Activated naive CD4-positive, alpha-beta T cell treated with anti-CD3 and anti-CD28 coated beads, Interleukin-2, amount 50 U/mL, for 72 hours (primary cell): ENCODE data around the gene TBC1D22A. TPM values are rescaled to one million over a fixed set of nuclear protein-coding genes. Genes with fewer than 3 reads are reported as not detected.
A peak's percentile ranks its signal among the peaks of the same experiment; 100 is the strongest.

Source experiments
- ATAC-seq, 2 donors: fragments of 150-1000 bp; cut with Tn5 transposase; 2 replicates each; pipeline ENCODE4 v1.10.0; 2021; ENCODE audit warnings: mild to moderate bottlenecking in 2 of 2, moderate library complexity in 2 of 2
- DNase-seq, 2 donors: peaks; one replicate each; pipeline ENCODE4 v3.0.0; 2021 to 2022; ENCODE audit warnings: low spot score in 2 of 2
- H3K27ac Mint-ChIP-seq, 2 donors: one replicate each; pipeline ENCODE4 v1.8.0; 2022; ENCODE audit warnings: mild to moderate bottlenecking in 2 of 2, mixed read lengths in 2 of 2
- H3K36me3 Mint-ChIP-seq, 2 donors: one replicate each; pipeline ENCODE4 v1.8.0; 2022; ENCODE audit warnings: mixed read lengths in 2 of 2
- H3K9me3 Mint-ChIP-seq, 2 donors: one replicate each; pipeline ENCODE4 v1.8.0; 2022; ENCODE audit warnings: mixed read lengths in 2 of 2
- total RNA-seq, 2 donors: library from RNA; stranded (reverse); gene quantifications; one replicate each; pipeline ENCODE4 v1.2.3, GENCODE V29; 2022

TBC1D22A gene
- total RNA-seq, 2 donors from 2014 or later, result 17.8 to 50.8 TPM

- DNase-seq, result no peak
- peak overlapping the region; percentile 40 to 74 for H3K27ac Mint-ChIP-seq
- no peaks in the 10 kb centered on the region for H3K9me3 Mint-ChIP-seq
- peaks cover 0 to 14% of the 10 kb centered on the region in 2 donors for H3K36me3 Mint-ChIP-seq
- no peak for ATAC-seq
Observed at GRCh38 chr22:46934172-46934745, 171.8 kb downstream of the TBC1D22A start.

- H3K27ac Mint-ChIP-seq, result peak overlapping the region; percentile 40 to 58
- DNase-seq, result peak in 1 of 2 donors; percentile 19
- peak; percentile 96 to 99 for ATAC-seq
- H3K9me3 Mint-ChIP-seq, result no peaks in the 10 kb centered on the region
- H3K36me3 Mint-ChIP-seq, result peaks cover 0 to 14% of the 10 kb centered on the region in 2 donors
Observed at GRCh38 chr22:46934746-46935491, 172.5 kb downstream of the TBC1D22A start.

- H3K9me3 Mint-ChIP-seq, result no peaks in the 10 kb centered on the region
- ATAC-seq (no peak), DNase-seq (no peak)
- H3K36me3 Mint-ChIP-seq, result peaks cover 0 to 14% of the 10 kb centered on the region in 2 donors
- peak overlapping the region in 1 of 2 donors; percentile 84 for H3K27ac Mint-ChIP-seq
Observed at GRCh38 chr22:46935506-46936377, 173.3 kb downstream of the TBC1D22A start.

GRCh38 chr22:46936378-46936903 is 174.0 kb downstream of the TBC1D22A start:
- Mint-ChIP-seq H3K36me3 (peaks cover 0 to 14% of the 10 kb centered on the region in 2 donors), H3K27ac (peak overlapping the region in 1 of 2 donors; percentile 84), H3K9me3 (no peaks in the 10 kb centered on the region)
- no peak for ATAC-seq
- no peak for DNase-seq

- H3K36me3 Mint-ChIP-seq, result peaks cover 0 to 8% of the 10 kb centered on the region in 2 donors
- ATAC-seq, result no peak
- DNase-seq, result no peak
- H3K27ac Mint-ChIP-seq, result no peak overlapping the region
- H3K9me3 Mint-ChIP-seq, result no peaks in the 10 kb centered on the region
Observed at GRCh38 chr22:46937185-46937584, 174.7 kb downstream of the TBC1D22A start.

GRCh38 chr22:46937939-46938338 is 175.5 kb downstream of the TBC1D22A start:
- no peaks in the 10 kb centered on the region for H3K9me3 Mint-ChIP-seq
- DNase-seq (no peak), ATAC-seq (no peak)
- H3K27ac Mint-ChIP-seq, result no peak overlapping the region
- H3K36me3 Mint-ChIP-seq, result peaks cover 4 to 12% of the 10 kb centered on the region in 2 donors

GRCh38 chr22:46941968-46942798 is 179.7 kb downstream of the TBC1D22A start:
- Mint-ChIP-seq H3K9me3 (no peaks in the 10 kb centered on the region), H3K27ac (no peak overlapping the region), H3K36me3 (peaks cover 5% of the 10 kb centered on the region in 2 donors)
- ATAC-seq, result no peak
- no peak for DNase-seq

- no peak for ATAC-seq
- Mint-ChIP-seq H3K27ac (no peak overlapping the region), H3K9me3 (no peaks in the 10 kb centered on the region), H3K36me3 (peaks cover 5% of the 10 kb centered on the region in 2 donors)
- no peak for DNase-seq
Observed at GRCh38 chr22:46942799-46943785, 180.6 kb downstream of the TBC1D22A start.

- Mint-ChIP-seq H3K27ac (no peak overlapping the region), H3K36me3 (peaks cover 5 to 12% of the 10 kb centered on the region in 2 donors), H3K9me3 (no peaks in the 10 kb centered on the region)
- DNase-seq, result no peak
- ATAC-seq, result no peak
Observed at GRCh38 chr22:46945481-46945880, 183.0 kb downstream of the TBC1D22A start.

GRCh38 chr22:46946383-46946962 is 184.0 kb downstream of the TBC1D22A start:
- H3K9me3 Mint-ChIP-seq, result no peaks in the 10 kb centered on the region
- H3K27ac Mint-ChIP-seq, result no peak overlapping the region
- H3K36me3 Mint-ChIP-seq, result peaks cover 5 to 12% of the 10 kb centered on the region in 2 donors
- ATAC-seq (no peak), DNase-seq (no peak)

- Mint-ChIP-seq H3K36me3 (peaks cover 3 to 9% of the 10 kb centered on the region in 2 donors), H3K9me3 (no peaks in the 10 kb centered on the region), H3K27ac (no peak overlapping the region)
- DNase-seq (no peak), ATAC-seq (no peak)
Observed at GRCh38 chr22:46947516-46948257, 185.2 kb downstream of the TBC1D22A start.

GRCh38 chr22:46948411-46949144 is 186.1 kb downstream of the TBC1D22A start:
- no peak for DNase-seq
- H3K27ac Mint-ChIP-seq, result no peak overlapping the region
- peaks cover 0 to 7% of the 10 kb centered on the region in 2 donors for H3K36me3 Mint-ChIP-seq
- no peaks in the 10 kb centered on the region for H3K9me3 Mint-ChIP-seq
- ATAC-seq, result no peak

GRCh38 chr22:46951350-46951749 is 188.9 kb downstream of the TBC1D22A start:
- Mint-ChIP-seq H3K36me3 (peaks cover 0 to 7% of the 10 kb centered on the region in 2 donors), H3K9me3 (no peaks in the 10 kb centered on the region), H3K27ac (no peak overlapping the region)
- ATAC-seq (no peak), DNase-seq (no peak)

- DNase-seq (no peak), ATAC-seq (no peak)
- H3K36me3 Mint-ChIP-seq, result peaks cover 0 to 7% of the 10 kb centered on the region in 2 donors
- H3K9me3 Mint-ChIP-seq, result no peaks in the 10 kb centered on the region
- no peak overlapping the region for H3K27ac Mint-ChIP-seq
Observed at GRCh38 chr22:46951973-46952372, 189.5 kb downstream of the TBC1D22A start.
